Right forelimb (tissue), 1 donor: ENCODE measurements around the gene SGIP1.
A peak's percentile ranks its signal among the peaks of the same experiment; 100 is the strongest.

Experiments used
- DNase-seq: peaks from one replicate; pipeline ENCODE4 v3.0.0-alpha.2; 2018

The SGIP1 gene, protein sequence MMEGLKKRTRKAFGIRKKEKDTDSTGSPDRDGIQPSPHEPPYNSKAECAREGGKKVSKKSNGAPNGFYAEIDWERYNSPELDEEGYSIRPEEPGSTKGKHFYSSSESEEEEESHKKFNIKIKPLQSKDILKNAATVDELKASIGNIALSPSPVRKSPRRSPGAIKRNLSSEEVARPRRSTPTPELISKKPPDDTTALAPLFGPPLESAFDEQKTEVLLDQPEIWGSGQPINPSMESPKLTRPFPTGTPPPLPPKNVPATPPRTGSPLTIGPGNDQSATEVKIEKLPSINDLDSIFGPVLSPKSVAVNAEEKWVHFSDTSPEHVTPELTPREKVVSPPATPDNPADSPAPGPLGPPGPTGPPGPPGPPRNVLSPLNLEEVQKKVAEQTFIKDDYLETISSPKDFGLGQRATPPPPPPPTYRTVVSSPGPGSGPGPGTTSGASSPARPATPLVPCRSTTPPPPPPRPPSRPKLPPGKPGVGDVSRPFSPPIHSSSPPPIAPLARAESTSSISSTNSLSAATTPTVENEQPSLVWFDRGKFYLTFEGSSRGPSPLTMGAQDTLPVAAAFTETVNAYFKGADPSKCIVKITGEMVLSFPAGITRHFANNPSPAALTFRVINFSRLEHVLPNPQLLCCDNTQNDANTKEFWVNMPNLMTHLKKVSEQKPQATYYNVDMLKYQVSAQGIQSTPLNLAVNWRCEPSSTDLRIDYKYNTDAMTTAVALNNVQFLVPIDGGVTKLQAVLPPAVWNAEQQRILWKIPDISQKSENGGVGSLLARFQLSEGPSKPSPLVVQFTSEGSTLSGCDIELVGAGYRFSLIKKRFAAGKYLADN

DNA sequence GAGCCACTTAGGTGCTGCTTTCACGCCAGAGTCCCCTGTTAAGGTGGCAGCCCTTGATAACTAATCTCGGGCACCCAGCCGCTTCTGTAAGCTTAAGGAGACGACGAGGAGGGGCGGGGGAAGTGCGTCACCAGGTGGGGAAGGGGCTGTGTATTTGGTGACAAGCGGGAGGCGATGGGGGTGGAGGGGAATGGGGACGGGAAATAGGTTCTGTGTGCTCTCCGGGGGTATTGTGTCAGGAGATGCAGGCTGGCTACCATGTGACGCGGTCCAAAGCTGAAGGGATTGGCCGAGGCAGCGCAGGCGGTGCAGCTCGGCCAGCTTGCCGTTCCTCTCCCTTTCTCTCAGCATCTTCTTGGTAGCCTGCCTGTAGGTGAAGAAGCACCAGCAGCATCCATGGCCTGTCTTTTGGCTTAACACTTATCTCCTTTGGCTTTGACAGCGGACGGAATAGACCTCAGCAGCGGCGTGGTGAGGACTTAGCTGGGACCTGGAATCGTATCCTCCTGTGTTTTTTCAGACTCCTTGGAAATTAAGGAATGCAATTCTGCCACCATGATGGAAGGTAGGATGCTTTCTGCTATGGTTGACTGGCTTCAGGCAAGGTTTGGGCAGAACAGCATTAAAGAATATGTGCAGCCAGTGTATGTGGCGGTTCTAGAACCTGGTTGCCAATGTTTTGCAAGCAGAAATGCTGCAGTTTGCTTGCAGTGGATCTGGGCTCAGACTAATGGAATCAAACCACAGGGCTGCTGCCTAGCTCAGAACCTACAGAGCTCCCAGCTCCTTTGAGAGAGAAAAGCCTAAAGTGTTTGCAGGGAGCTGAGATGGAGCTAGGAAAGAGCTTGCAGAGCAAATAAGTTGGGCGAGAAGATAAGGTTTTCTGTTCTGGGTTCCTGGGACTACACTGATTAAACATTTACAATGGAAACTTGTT, at the start of gene SGIP1:
TSS of gene SGIP1 (plus strand) at position 350 of the 937 bp plus-strand sequence. CDS start at position 556, 206 bp downstream.
- peak; percentile 64 for DNase-seq

DNA sequence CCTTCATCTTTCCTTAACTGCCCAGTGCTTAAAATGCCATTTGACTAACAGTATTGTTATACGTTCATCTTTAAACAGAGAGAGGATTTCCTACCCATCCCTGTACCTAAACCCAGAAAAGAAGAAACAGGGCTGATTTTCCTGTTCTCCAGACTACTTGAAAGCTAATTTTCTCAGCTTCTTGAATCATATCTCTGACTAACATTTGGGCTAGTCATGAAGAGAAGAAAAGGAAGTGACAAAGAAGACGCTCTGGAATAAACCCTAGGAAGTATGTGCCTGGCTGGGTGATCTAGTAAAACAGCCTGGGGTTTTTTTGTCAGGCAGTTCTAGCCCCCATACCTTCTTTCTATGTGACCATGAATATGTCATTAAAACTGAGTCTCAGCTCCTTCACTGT, 44.8 kb upstream of the SGIP1 start:
- no peak for DNase-seq

- DNase-seq: no peak
Observed at GRCh38 chr1:66489972-66490601, 43.9 kb upstream of the SGIP1 start.

DNA sequence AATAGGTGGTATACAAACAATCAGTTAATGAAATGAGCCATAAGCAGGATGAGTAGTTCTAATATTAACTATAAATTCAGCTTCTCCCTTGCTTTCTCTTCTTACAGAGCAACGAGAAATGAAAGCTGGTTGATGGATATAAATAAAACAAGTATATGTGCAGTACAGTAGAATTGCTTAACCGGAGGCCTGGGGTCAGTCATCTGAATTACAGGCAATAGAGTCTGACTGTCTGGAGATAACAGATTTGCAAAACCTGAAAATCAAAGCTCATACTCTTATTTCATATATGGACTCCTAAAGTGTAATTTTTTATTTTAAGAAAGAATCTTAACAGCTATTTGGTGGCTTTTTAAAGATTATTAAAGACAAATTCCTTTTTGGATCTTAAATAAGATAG, 43.1 kb upstream of the SGIP1 start:
- DNase-seq: no peak

DNA sequence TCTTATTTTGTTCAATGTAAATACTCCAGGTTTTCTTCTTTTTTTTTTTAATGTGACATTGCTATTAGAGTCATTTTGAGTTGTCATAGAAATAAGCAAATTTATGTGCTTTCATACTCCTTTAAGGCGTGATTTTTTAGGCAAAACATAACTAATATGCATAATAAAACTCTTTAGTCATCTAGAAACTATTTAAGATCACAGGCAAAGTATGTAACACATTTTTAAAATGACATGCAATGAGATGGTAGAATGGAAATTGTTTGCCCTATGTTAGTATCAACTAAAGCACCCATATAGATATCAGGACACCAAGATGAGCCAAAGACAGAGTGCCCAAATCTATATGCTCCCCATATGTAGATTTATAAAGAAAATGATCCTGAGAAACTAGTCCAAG, 41.5 kb upstream of the SGIP1 start:
- no peak for DNase-seq

DNA sequence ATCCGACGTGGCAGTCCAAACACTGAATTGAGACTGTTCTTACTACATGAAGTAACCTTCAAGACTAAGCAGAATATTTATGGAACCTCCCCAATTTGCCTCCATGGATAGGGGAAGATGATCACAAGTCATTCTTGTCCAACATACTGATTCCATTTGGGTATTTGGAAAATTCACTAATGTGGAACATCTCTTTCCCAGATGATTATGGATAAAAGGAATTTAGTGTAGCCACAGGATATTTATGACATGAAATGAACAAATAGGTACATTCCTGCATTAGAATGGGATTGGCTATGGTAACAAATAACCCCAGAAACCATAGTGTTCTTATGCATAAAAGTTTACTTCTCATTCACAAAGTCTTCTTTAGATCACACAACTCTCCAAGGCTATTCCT, 40.2 kb upstream of the SGIP1 start:
- DNase-seq: no peak

- no peak for DNase-seq
Observed at GRCh38 chr1:66494482-66494881, 39.5 kb upstream of the SGIP1 start.

DNA sequence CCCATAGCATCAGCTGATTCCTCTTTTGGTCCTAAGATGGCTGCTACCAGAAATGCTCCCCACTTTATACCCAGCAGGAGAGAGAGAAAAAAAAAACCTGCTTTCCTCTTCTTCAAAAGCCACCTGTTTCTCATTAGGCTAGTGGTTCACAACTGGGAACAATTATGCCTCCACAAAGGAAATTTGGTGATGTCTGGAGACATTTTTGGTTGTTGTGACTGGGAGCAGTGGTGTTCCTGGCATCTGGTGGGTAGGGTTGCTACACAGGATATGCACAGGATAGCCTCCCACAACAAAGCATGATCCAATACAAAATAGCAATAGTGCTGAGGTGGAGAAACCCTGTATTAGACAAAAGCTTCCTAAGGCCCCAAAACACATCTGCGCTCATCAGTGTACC, 38.5 kb upstream of the SGIP1 start:
- no peak for DNase-seq

DNA sequence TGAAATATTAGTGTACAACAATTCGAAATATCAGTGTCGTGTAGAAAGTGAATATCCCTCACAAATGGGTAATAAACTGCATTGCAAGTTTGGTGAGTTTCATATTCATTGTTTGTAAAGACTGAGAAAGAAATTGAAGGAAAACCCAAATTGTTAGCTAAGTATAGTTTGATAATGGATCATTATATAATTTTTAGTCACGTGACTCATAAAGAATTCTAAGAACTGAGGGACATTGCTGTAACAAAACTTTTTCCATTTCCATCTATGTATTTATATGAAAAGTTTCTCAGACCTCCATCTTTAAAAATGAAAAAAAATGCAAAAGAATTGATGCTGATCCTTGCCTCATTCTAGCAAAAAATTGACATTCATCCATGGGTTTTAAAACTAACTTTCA, 36.0 kb upstream of the SGIP1 start:
- no peak for DNase-seq

- no peak for DNase-seq
Observed at GRCh38 chr1:66500301-66500700, 33.7 kb upstream of the SGIP1 start.

- no peak for DNase-seq
Observed at GRCh38 chr1:66502086-66502485, 31.9 kb upstream of the SGIP1 start.

DNA sequence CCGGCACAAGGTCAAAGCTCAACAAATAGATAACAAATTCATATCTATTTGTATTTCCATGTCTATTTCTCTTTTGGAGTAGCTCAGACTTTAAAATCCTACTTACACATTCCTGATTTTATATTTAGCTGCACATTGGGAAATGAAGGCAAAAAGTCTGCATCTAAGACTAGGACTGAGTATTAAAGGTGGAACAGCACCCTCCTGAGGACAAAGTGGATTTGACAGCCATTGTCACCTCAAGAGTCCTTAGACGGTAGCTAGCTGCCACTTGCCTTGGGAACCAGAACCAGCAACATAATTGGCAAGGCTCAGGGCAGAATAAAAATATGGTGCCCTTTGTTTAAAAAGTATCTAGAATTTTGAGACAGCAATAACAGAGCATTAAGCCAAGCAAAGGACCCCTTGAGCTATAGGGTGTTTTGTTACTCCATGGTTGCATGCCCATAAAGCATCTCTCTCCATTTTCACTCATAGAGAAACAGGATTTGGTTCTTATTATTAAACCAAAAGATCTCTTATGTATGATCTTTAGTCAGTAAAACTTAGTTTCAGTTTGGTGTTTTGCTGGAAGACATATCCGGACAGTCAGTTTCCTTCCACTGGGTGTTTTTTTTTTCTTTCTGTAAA, 30.0 kb upstream of the SGIP1 start:
- DNase-seq: no peak

DNA sequence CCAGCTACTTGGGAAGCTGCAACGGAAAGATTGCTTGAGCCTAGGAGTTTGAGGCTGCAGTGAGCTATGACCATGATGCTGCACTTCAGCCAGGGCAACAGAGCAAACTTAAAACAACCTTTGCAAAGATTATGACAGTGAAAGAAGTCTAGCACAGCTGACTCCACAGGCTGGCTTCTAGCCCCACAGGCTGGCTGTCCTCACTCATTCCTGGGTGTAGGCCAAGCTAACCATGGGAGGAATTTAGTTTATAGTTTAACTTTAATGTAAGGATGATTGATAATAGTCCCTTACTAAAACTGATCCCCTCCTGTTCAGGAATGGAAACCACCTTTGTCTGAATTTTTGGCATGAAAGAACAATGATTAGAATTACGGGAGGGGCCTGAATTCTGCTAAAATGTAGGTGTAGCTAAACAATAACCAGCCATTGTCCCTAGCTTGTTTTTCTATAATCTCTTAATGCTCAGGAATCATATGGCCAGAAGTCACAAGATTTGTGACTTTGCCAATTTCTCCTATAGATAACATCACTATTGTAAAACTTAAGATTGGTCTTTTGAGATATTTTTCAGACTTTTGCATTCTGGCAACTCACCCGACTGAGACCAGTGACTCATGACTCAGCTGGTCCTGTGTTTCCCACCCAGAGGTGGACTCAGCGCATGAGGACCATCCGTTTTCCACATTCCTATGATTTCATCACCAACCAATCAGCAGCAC, 28.1 kb upstream of the SGIP1 start:
- no peak for DNase-seq

- DNase-seq: no peak
Observed at GRCh38 chr1:66506393-66506687, 27.6 kb upstream of the SGIP1 start.

DNA sequence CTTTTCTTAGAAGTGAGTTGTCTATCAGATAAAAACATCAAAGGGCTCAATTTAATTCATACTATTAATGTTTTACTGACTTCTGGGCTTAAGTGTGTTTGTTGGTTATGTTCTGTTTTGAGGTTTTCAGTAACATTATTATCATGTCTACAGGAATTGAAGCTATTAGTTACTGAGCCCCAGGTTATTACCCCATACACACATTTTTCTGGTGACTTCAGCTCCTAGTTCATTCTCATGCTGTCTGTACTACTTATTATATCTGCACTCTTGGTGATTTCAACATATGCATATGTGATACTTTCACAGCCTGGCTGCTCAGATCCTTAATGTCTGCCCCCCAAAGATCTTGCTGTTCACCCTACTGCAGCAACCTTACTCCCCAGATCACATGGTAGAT, 27.0 kb upstream of the SGIP1 start:
- no peak for DNase-seq

DNA sequence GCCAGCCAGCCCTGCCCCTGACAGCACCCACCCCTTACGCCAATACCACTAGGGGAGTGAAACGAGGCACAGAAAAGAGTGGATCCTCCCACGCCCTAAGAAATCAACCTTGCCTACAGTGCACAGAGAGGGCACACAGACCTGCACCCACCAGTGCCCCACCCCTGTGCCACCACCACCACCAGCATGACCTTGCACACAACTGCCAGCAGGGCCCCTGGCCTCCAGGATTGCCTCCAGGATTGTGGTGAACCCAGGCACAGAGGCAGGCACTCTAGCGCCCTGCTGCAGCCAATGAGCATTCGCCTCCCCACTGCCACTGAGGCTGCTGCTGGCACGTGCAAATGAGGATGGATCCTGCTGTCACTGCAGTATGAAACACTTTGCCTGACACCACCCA, 23.5 kb upstream of the SGIP1 start:
- DNase-seq: no peak

DNA sequence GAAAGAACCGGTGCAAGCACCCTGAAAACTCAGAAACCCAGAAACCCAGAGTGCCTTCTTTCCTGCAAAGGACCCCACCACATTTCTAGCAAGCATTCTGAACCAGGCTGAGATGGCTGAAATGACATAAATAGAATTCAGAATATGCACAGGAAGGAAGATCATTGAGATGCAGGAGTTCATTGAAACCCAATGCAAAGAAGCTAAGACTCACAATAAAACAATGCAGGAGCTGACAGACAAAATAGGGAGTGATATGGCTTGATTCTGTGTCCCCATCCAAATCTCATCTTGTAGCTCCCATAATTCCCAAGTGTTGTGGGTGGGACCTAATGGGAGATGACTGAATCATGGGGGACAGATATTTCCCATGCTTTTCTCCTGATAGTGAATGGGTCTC, 22.8 kb upstream of the SGIP1 start:
- no peak for DNase-seq

GRCh38 chr1:66517959-66518358, 16.0 kb upstream of the SGIP1 start:
- DNase-seq: no peak

DNA sequence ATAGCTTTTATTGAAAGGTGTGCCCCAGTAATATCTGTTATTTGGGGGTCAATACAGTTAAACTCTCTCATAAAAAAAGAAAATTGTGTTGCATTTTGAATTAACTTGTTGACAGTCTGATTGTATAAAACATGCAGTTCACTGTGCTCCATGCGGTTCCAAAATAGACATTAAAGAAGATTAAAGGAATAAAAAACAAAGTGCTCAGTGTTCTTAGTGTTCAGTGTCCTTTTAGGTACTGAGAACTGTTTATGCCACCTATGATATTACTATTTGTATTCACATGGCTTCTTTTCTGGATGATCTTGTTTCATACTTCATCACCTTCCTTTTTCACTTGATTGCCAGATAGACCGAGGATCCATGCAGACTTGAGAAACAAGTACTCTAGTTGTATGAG, 15.3 kb upstream of the SGIP1 start:
- no peak for DNase-seq

DNA sequence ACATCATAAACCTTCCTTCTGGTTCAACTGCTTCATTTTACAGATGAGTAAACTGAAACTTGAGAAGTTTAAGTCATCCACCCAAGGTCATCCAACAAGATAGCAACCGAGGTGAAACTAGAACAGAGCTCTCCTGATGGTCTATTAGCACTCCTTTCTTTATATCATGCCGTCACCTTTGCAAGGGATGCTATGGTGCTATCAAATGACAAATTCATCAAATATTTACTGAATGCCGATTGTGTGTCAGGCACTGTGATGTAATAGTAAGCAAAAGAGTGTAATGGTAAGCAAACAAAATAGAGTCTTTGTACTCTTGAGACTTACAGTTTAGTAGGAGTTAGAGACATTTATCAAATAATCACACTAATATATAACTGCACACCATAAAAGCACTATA, 14.0 kb upstream of the SGIP1 start:
- DNase-seq: no peak

- no peak for DNase-seq
Observed at GRCh38 chr1:66520655-66521054, 13.3 kb upstream of the SGIP1 start.
